Psoas muscle (tissue), 7 donors: ENCODE results near the gene SLC35G2. TPM values are rescaled to one million over a fixed set of nuclear protein-coding genes. Genes with fewer than 3 reads are reported as not detected.

Experiments used
- polyA plus RNA-seq, 3 donors: library from polyadenylated mRNA; stranded (reverse); fragments of 200-250 nt; gene quantifications; one replicate each; pipeline ENCODE4 v1.2.3, GENCODE V29; 2013
- total RNA-seq, 4 donors: library from RNA; stranded (reverse); fragmentation: NEBNext Ultra II Directional in 2 of 4; extraction: Animal tissue kit (Norgen Biotek cat#: 25700) in 2 of 4; gene quantifications; one replicate each; pipeline versions ENCODE4 v1.2.1 to v1.2.4, GENCODE V29; 2021 to 2023
- donor health status: healthy with polysubstance abuse.
- donor health status: DM: no; HTN: no; CAD: no; lungs with moderate emphysema.
- donor health status: Bipolar disorder and iron deficiency.
- donor health status: healthy.
- donor health status: DM: no; HTN: no; CAD: no.
- donor health status: DM: no; HTN: no; CAD: no.
- donor health status: DM: yes; HTN: yes; CAD: no.

SLC35G2 gene
- total and polyA plus RNA-seq, 7 donors, result 0.69 to 2.5 (median 1.5) TPM

Other genes starting within 250 kb of the SLC35G2 start
- 10 to 100 TPM; 17.5 to 27.7 (median 23.1) TPM for gene STAG1, start 66.7 kb upstream of the SLC35G2 start, total RNA-seq
- gene STAG1, start 66.7 kb upstream of the SLC35G2 start, polyA plus RNA-seq, result 10 to 100 TPM in 1 of 3 donors, 1 to 10 TPM in 2; 8.8 to 19.7 (median 9.1) TPM
- gene NCK1, start 43.1 kb downstream of the SLC35G2 start, total RNA-seq, result 10 to 100 TPM; 25.4 to 33.4 (median 30.7) TPM
- gene NCK1, start 43.1 kb downstream of the SLC35G2 start, polyA plus RNA-seq, result 10 to 100 TPM; 16.2 to 25.0 (median 18.0) TPM
- gene IL20RB, start 138.9 kb downstream of the SLC35G2 start, total RNA-seq, result under 1 TPM in 3 of 4 donors, not detected in 1; 0.56 to 0.71 (median 0.71) TPM
- 1 to 10 TPM in 1 of 3 donors, under 1 TPM in 2; 0.46 to 1.6 (median 0.66) TPM for gene IL20RB, start 138.9 kb downstream of the SLC35G2 start, polyA plus RNA-seq